Transverse colon (tissue), 4 donors: Measurements from ENCODE around the gene ZNF423.

Source experiments
- EP300 ChIP-seq: sonication (generic); formaldehyde crosslinking; IDR thresholded peaks from one replicate; pipeline ENCODE4 v1.6.1; 2017; ENCODE audit warnings: antibody characterized with exemption, low read depth
- POLR2A ChIP-seq: fragments of 450-650 bp; IDR thresholded peaks from one replicate; pipeline ENCODE4 v1.6.1; 2016; ENCODE audit warnings: antibody characterized with exemption, mild to moderate bottlenecking, moderate library complexity
- POLR2AphosphoS5 ChIP-seq, 3 donors: sonication (generic); formaldehyde crosslinking; IDR thresholded peaks; one replicate each; pipeline ENCODE4 v1.6.1; 2016; ENCODE audit warnings: antibody characterized with exemption in 3 of 3
- TF ChIP-seq, protein P1 (sequence below), 5 experiments: fragments of 200-600 bp in 3 of 5; fragments of 450-650 bp in 2 of 5; sonication (generic) in 3 of 5; IDR thresholded peaks; 1 replicate in 2 of 5; 2 replicates in 3 of 5; pipeline ENCODE4 v1.5.1; 2016 to 2017; ENCODE audit warnings: antibody characterized with exemption in 5 of 5, inconsistent platforms in 3 of 5, mild to moderate bottlenecking in 2 of 5, moderate library complexity in 1 of 5

DNA sequence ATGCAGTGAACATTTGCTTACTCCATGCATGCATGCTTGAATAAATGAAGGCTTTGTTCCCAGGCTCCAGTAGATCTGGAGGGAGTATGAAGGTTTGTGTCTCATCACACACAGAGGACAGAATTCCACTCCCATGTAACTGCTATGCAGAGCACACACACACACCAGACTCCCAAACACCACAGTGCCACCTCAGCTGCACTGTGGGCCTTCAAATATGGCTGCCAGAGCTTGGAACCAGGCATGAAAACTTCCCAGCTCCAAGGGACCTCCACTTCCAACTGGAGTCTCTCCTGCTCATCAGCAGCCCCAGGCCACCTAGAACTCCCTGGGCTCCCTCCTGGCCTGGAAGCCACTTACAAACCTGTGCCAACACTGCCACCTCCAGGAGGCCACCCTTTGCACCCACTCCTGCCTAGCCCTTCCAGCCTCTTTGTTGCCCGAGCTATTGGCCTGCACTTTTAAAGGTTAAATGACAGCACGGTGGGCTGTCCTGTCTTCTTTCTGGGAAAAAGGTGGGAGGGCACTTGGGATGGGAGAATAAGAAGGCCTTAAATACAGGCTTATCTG lies 151.2 kb downstream of the ZNF423 start:
- TF ChIP-seq, protein P1, sequence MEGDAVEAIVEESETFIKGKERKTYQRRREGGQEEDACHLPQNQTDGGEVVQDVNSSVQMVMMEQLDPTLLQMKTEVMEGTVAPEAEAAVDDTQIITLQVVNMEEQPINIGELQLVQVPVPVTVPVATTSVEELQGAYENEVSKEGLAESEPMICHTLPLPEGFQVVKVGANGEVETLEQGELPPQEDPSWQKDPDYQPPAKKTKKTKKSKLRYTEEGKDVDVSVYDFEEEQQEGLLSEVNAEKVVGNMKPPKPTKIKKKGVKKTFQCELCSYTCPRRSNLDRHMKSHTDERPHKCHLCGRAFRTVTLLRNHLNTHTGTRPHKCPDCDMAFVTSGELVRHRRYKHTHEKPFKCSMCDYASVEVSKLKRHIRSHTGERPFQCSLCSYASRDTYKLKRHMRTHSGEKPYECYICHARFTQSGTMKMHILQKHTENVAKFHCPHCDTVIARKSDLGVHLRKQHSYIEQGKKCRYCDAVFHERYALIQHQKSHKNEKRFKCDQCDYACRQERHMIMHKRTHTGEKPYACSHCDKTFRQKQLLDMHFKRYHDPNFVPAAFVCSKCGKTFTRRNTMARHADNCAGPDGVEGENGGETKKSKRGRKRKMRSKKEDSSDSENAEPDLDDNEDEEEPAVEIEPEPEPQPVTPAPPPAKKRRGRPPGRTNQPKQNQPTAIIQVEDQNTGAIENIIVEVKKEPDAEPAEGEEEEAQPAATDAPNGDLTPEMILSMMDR (IDR thresholded peaks at IDR 0.05) = no peak
- TF ChIP-seq POLR2AphosphoS5 (IDR thresholded peaks at IDR 0.05) (no peak), POLR2A (no peak), EP300 (no peak)
